BJ (cell line): Measurements from ENCODE around the gene HES5. TPM values are rescaled to one million over a fixed set of nuclear protein-coding genes. Genes with fewer than 3 reads are reported as not detected.

Experiments
- CTCF ChIA-PET: fragments of 350-600 bp; formaldehyde crosslinking; extraction: SDS; loops from one replicate; lab custom pipeline; 2021; ENCODE audit warnings: antibody characterized with exemption, inconsistent platforms; lab: Yijun Ruan, JAX
- POLR2A ChIA-PET: fragments of 300-600 bp; sonication (Branson Sonifier 250); formaldehyde crosslinking; extraction: SDS; loops from one replicate; lab custom pipeline; 2021; ENCODE audit warnings: antibody characterized with exemption; lab: Charles Lee
- DNase-seq: peaks from one replicate; pipeline ENCODE4 v3.0.0-alpha.2; 2011; ENCODE audit warnings: low read depth
- H3K27me3 ChIP-seq: 2 replicates; pipeline ENCODE4 v1.6.0; 2011; ENCODE audit warnings: low read length; ENCODE audit not compliant: control insufficient read depth, insufficient read depth
- H3K36me3 ChIP-seq: 2 replicates; pipeline ENCODE4 v1.5.1; 2011; ENCODE audit warnings: low read length; ENCODE audit not compliant: control insufficient read depth, insufficient read depth
- H3K4me3 ChIP-seq: 2 replicates; pipeline ENCODE4 v1.5.1; 2011; ENCODE audit warnings: low read depth, mild to moderate bottlenecking, control low read depth, low read length
- polyA plus RNA-seq: library from polyadenylated mRNA; depleted of rRNA; stranded (reverse); fragments of >200 nt; gene quantifications from 2 replicates; pipeline ENCODE4 v1.2.3, GENCODE V29; 2011
- TF ChIP-seq, protein P1 (sequence below): IDR thresholded peaks from 2 replicates; pipeline ENCODE4 v1.5.1; 2011; ENCODE audit warnings: low read depth, mild to moderate bottlenecking, control low read depth, inconsistent platforms, low read length, moderate library complexity; ENCODE audit not compliant: insufficient read depth

HES5 gene
- polyA plus RNA-seq, 1 experiment = not detected

GRCh38 chr1:2516946-2517345 lies 13.1 kb downstream of the HES5 start:
- TF ChIP-seq, protein P1, sequence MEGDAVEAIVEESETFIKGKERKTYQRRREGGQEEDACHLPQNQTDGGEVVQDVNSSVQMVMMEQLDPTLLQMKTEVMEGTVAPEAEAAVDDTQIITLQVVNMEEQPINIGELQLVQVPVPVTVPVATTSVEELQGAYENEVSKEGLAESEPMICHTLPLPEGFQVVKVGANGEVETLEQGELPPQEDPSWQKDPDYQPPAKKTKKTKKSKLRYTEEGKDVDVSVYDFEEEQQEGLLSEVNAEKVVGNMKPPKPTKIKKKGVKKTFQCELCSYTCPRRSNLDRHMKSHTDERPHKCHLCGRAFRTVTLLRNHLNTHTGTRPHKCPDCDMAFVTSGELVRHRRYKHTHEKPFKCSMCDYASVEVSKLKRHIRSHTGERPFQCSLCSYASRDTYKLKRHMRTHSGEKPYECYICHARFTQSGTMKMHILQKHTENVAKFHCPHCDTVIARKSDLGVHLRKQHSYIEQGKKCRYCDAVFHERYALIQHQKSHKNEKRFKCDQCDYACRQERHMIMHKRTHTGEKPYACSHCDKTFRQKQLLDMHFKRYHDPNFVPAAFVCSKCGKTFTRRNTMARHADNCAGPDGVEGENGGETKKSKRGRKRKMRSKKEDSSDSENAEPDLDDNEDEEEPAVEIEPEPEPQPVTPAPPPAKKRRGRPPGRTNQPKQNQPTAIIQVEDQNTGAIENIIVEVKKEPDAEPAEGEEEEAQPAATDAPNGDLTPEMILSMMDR = no peak
- Histone ChIP-seq H3K36me3 (peaks cover 56% of the 10 kb centered on the region), H3K4me3 (no peak overlapping the region), H3K27me3 (no peaks in the 10 kb centered on the region)
- ChIA-PET CTCF (no interaction called here), POLR2A (no interaction called here)
- no peak for DNase-seq

DNA sequence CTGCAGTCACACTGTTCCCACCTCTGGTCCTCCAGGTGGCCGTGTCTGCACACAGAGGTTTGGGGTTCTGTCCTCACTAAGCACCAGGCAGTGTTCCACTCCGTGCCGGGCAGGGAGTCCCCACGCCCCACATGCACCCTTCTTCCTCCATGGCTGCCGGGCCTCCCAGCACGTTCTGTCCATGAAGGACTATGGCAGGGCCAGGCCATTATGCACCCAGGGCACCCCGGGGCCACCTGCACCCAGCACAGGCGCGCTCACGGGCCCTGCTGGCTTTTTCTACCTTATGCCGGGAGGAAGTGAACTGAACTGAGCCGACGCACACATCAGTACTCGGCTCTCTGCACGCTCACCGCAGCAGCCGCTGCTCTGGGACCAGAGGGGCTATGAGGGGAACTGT lies 13.9 kb downstream of the HES5 start:
- H3K4me3 ChIP-seq = no peak overlapping the region
- POLR2A ChIA-PET = no interaction called here
- CTCF ChIA-PET = no interaction called here
- peaks cover 57% of the 10 kb centered on the region for H3K36me3 ChIP-seq
- TF ChIP-seq, protein P1 = no peak
- DNase-seq = no peak
- H3K27me3 ChIP-seq = no peaks in the 10 kb centered on the region

- ChIA-PET CTCF (no interaction called here), POLR2A (no interaction called here)
- TF ChIP-seq, protein P1 = no peak
- DNase-seq = no peak
- Histone ChIP-seq H3K27me3 (no peaks in the 10 kb centered on the region), H3K4me3 (no peak overlapping the region), H3K36me3 (peaks cover 56% of the 10 kb centered on the region)
Observed at GRCh38 chr1:2515763-2516080, 14.3 kb downstream of the HES5 start.

DNA sequence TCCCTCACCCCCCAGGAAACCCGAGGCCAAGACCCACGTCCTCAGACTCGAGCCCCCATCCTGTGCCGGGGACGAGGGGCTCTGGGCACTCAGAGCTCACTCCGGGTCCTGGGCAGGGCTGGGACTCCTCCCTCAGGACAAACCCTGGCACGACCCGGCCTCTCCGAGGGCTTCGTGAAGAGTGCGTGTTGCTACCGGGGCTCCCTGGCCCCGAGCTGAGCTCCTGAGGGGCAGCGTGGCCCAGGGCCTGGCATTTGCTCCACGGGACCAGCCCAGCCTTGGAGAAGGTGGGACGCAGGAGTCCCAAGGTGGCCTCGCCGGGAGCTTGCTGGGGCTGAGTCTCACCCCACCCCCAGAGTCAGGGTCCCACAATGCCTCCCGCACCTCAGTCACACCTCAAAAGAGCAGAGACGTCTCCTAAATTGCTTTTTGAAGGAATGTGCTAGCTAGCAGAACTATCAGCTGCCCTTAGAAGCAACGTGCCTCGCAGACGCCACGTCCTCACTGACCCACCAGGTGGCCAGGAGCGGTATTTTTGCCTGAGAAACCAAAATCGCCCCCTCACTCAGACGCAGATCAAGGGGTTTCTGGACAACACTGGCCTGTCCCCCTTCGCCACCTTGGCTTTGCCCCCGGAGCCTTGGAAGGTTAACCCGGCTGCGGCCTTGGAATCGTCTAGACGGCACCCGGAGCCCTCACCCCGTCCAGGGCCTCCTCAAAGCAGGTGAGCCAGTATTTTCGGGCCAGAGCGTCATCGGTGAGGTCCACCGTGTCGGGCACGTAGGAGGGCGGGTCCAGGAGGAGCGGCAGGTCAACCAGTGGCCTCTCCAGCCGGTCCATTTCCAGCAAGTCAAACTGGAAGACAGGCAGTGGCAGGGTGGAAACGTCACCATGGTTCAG lies 14.9 kb downstream of the HES5 start:
- TF ChIP-seq, protein P1 = no peak
- Histone ChIP-seq H3K4me3 (no peak overlapping the region), H3K27me3 (no peaks in the 10 kb centered on the region), H3K36me3 (peaks cover 58% of the 10 kb centered on the region)
- DNase-seq = no peak
- POLR2A ChIA-PET = no interaction called here
- CTCF ChIA-PET = interaction anchor here (1.1 kb wide), 1 partner anchor 9 kb away, joined by 3 read pairs; no protein-coding TSS in a partner anchor

GRCh38 chr1:2513939-2514652 lies 16.0 kb downstream of the HES5 start:
- H3K27me3 ChIP-seq = no peaks in the 10 kb centered on the region
- CTCF ChIA-PET = interaction anchor here (1.1 kb wide), 1 partner anchor 8 kb away, joined by 3 read pairs; no protein-coding TSS in a partner anchor
- no peak overlapping the region for H3K4me3 ChIP-seq
- DNase-seq = no peak
- peaks cover 58% of the 10 kb centered on the region for H3K36me3 ChIP-seq
- POLR2A ChIA-PET = no interaction called here
- TF ChIP-seq, protein P1 = no peak
